ENCODE data around the gene MAK.
"Not testable (repeated sequence)": the region's sequence is repeated elsewhere in the genome, so short reads cannot be mapped to it uniquely, and the experiment has no call there.

GRCh38 chr6:10866709-10867108 is 28.4 kb upstream of the MAK start:
- TF ChIP-seq CTCF, POLR2A (IDR thresholded peaks at IDR 0.05): not testable (repeated sequence)
